Measurements from ENCODE around the gene VEZF1.

The VEZF1 gene, protein sequence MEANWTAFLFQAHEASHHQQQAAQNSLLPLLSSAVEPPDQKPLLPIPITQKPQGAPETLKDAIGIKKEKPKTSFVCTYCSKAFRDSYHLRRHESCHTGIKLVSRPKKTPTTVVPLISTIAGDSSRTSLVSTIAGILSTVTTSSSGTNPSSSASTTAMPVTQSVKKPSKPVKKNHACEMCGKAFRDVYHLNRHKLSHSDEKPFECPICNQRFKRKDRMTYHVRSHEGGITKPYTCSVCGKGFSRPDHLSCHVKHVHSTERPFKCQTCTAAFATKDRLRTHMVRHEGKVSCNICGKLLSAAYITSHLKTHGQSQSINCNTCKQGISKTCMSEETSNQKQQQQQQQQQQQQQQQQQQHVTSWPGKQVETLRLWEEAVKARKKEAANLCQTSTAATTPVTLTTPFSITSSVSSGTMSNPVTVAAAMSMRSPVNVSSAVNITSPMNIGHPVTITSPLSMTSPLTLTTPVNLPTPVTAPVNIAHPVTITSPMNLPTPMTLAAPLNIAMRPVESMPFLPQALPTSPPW

DNA sequence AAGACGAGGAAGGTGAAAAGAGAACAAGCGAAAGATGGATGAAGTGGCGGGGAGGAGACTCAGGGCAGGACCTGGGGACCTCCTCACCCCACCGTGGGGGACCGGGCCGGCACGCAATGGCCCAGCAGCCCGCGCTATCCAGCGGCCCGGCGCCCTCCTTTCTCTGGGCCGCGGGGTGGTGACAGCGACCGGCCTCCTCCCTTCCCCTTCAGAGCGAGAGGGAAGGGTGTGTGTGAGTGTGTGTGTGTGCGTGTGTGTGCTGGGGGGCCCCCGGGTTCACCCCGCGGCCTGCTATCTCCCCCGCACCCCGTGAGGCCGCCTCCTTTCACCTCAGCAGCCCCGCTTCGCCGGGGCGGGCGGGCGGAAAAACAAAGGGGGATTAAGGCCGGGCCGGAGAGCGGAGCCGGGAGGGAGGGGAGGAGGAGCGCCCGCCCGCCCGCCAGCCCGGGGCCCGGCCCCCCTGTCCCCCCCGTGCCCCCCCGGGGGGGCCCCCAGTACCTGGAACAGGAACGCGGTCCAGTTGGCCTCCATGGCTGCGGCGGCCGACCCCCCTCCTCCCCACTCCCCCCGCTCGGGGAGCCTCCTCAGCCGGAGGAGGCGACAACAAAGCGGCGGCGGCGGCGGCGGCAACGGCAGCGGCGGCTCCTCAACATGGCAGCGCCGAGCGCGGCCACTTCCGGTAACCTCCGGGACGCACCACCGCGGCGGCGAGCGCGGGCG is at the start of gene VEZF1:
TSS of gene VEZF1 (minus strand) at position 674 of the 720 bp plus-strand sequence. CDS start at position 531, 143 bp downstream.
- DNase-seq (ENCODE audit: low read depth in 2 of 2), result no peak

DNA sequence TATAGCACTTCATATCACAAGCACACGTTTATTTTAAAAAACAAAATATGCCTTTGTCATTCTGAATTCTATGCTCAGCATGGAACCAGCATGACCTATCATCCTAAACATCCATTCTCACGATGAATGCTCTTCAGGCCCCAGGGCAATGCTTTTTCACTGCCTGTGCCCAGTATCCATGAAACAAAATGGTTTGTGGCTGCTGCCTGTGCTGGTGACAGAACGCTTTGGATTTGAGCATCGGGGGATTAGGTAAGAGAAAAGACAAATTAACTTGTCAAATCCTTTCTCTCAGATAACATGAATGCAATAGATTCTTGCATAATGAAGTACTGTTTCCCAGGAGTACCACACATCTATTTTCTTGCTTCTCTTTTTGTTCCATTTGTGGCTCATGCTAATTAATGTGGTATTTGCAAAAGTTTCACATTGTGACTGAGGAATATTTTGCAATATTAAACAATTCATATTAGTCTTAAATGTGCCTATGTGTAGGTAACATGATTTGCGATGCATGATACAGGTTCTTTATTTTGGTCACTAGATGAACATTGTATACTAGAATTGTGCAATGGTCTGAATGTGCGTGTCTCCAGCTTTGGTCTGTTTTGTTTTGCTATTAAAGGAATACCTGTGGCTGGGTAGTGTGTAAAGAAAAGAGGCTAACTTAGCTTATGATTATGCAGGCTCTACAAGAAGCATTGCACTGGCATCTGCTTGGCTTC is 44.8 kb upstream of the VEZF1 start:
- no peak for DNase-seq (ENCODE audit: low read depth in 2 of 2)

DNA sequence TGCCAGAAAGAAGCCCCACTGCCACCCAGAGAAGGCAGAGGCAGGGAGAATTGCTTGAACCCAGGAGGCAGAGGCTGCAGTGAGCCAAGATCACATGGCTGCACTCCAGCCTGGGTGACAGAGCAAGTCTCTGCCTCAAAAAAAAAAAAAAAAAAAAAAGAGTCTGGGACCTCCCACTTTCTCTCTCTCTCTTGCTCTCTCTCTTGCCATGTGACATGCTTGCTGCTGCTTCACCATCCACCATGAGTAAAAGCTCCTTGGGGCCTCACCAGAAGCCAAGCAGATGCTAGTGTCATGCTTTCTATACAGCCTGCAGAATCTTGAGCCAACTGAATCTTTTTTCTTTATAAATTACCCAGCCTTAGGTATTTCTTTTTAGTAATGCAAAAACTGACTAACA is 40.5 kb upstream of the VEZF1 start:
- no peak for DNase-seq (ENCODE audit: low read depth in 2 of 2)

DNA sequence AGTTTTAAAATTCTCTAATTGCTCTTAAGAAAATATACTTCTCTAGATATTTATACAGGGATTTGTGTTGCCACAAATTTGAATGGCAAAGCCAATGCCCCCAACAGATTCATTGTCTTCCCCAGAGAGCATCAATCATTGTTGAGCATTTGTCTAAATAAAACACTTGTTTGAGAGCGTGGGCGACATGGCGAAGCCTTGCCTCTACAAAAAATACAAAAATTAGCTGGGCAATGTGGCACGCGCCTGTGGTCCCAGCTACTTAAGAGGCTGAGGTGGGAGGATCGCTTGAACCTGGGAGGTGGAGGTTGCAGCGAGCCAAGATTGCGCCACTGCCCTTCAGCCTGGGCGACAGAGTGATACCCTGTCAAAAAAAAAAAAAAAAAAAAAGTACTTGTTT is 32.3 kb upstream of the VEZF1 start:
- no peak for DNase-seq (ENCODE audit: low read depth in 2 of 2)

DNA sequence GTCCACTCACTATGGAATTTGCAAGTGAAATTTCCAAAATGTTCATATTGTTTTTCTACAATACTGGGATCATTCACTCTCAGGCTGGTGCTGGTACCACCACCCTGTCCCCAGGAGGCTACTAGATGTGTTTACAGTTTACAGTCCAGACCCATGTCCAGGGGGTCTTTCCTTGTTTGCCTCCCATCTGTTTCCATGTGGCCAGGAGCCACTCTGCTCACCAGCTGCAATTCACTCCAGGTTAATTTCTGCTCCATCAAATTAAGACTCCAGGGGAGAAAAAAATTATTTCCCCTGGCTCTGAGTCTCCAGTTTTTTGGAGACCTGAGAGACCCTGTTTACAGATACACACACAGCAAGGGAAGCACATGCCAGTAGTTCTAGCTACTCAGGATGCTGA is 31.5 kb upstream of the VEZF1 start:
- DNase-seq (ENCODE audit: low read depth in 2 of 2), result no peak

DNA sequence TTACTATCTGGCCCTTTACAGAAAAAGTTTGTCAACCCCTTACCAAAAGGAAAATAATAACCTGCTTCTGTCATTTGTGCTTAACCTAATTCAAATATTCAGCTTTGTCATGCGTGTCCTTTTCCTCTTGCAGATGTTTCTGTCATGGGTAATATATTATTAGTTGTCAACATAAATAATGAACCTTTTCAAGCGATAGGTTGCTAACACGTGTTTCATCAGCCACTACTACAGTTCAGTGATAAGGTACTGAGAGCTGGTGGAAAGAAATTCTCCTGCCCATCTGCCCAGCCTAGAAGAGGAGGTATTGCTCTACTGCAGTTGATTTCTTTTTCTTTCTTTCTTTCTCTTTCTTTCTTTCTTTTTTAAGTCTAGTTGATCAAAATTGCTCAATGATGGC is 31.0 kb upstream of the VEZF1 start:
- DNase-seq (ENCODE audit: low read depth in 2 of 2), result no peak

DNA sequence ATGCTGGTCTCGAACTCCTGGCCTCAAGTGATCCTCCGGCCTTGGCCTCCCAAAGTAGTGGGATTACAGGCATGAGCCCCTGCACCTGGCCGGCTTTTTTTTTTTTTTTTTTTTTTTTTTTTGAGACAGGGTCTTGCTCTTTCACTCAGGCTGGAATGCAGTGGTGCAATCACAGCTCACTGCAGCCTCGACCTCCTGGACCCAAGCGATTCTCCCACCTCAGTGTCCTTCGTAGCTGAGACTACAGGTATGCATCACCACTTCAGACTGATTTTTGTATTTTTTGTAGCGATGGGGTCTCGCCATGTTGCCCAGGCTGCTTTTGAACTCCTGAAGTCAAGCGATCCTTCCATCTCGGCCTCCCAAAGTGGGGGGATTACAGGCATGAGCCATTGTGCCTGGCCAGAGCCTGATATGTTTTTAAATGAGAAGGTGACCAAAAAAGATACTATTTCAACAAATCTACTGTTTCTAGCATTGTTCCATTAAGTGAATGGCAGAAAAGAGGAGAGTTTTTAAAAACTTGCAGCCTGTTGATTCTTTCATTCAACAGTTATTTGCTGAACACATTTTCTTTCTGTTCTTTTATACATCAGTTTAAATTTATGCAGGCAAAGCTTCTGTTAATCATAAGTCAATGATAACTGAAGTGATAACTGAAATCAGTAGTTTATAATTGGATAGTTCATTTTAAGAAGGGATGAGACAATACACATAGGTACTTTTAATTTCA is 22.2 kb upstream of the VEZF1 start:
- DNase-seq (ENCODE audit: low read depth in 2 of 2), result no peak

DNA sequence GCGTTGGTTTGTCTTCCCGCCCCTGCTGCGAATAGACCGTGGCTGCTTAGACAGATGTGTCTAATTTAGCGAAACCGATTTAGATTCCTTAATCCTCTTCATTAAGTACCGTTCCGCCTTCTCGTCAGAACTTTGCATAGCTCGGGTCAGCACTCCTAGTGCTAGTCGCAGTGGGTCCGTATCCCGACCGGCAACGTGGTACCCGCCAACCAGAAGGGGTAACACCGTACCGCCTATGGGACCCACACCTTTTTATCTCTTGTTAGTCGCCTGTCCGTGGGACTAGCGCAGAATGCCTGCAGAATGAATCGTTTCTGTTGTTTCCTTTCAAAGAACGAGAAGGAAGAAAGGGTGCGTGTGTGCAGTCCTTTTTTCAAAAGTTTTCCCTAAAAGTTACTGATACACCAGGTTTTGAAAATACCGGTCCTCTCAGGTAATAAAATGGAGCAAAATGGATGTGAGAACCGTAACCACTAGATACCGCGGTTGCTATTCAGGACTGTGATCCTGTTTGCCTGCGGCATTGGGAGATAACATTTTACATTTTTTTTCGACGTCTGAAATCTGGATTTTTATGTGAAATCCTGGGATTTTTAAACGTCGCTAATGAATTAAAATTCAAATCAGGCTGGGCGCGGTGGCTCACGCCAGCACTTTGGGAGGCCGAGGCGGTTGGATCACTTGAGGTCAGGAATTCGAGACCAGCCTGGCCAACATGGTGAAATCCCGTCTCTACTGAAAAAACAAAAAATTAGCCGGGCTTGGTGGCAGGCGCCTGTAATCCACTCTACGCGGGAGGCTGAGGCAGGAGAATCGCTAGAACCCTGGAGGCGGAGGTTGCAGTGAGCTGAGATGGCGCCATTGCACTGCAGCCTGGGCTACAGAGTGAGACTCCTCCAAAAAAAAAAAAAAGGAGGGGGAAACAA is 20.0 kb upstream of the VEZF1 start:
- no peak for DNase-seq (ENCODE audit: low read depth in 2 of 2)

DNA sequence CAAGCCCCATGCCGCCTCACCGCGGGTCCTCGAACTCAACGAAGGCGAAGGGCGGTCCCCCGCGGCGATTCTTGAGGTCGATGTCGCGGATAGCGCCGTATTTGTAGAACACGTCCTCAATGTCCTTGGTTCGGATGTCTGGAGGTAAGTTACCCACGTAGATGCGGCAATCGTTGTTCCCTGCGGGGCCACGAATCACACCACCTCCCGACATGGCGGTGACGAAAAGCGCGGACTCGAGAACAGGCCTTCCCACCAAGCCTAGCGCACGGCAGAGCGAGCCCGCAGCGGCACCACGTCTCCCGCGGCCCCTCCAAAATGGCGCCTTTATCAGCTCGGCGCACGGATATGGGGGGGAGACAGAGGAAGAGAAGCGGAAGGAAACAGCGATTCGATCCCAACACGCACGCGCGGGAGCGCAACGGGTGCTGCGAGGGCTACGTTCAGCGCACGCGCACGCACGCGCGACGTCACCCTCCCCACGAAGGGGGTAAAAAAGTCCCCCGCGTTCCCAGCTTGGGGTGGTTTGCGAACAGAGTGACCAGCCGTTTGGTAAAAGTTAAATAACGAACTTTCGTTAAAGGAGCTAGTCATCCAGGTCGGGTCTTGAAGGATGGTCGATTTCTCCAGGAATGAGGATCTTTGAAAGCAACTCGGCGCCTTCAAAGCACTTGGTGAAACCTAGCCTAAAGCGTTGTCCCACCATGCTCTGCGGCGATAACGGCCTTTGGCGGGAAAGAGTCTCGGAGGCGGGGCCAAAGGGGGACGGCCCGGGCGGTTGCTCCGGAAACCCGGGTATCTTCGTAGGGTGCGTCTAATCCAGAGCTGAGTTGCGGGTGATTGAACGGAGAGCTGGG is 19.1 kb upstream of the VEZF1 start, which contains the start of gene SRSF1:
TSS of gene SRSF1 (minus strand) at position 323 of the 857 bp plus-strand sequence. CDS start at position 214, 109 bp downstream.
- peak; percentile 94 to 95 for DNase-seq (ENCODE audit: low read depth in 2 of 2)

DNA sequence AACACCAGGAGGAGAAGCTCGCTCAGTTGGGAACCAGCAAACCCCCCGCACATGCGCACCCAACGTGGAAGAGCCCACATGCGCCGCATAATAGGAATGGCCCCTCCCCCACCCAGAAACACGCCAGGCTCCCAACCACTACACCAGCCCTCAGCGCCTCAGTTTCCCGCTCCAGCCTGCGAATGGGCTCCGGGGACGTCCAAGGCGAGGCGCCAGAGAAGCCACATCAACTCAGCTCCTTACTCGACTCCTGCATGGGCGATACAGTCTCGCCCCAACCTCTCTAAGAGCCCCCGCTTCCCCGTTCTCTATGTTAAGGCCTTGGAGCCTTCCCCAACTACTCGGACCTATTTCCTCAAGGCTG is 18.5 kb upstream of the VEZF1 start:
- no peak for DNase-seq (ENCODE audit: low read depth in 2 of 2)

DNA sequence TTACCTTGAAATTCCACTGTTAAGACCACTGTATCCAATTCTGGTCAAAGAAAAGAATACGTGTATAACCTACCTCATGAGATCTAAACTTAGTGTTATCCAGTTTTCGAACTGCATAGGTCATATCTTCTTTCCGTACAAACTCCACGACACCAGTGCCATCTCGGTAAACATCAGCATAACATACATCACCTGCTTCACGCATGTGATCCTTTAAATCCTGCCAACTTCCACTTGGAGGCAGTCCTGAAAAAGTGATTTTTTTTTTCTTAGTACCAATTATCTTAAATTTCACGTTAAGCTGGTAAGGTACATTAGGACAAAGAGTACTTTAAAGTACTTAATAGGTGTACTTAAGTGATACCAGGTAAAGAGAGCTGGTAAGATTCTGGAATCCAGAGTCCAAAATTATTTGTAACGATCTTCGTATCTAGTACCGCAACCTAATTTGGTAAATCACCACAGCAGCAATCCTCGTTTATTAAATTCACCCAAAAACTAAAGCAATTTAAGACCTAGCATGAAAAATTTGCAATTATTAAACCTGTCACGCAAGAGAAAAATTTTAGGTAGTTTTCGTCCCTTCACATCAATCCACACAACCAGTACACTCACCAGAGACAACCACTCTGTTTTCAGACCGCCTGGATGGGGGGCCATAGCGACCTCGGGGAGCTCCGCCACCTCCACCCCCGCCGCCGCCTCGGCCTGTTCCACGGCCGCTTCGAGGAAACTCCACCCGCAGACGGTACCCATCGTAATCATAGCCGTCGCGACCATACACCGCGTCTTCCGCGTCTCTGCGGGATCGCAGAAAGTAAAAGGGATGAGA is 17.9 kb upstream of the VEZF1 start:
- DNase-seq (ENCODE audit: low read depth in 2 of 2), result no peak

DNA sequence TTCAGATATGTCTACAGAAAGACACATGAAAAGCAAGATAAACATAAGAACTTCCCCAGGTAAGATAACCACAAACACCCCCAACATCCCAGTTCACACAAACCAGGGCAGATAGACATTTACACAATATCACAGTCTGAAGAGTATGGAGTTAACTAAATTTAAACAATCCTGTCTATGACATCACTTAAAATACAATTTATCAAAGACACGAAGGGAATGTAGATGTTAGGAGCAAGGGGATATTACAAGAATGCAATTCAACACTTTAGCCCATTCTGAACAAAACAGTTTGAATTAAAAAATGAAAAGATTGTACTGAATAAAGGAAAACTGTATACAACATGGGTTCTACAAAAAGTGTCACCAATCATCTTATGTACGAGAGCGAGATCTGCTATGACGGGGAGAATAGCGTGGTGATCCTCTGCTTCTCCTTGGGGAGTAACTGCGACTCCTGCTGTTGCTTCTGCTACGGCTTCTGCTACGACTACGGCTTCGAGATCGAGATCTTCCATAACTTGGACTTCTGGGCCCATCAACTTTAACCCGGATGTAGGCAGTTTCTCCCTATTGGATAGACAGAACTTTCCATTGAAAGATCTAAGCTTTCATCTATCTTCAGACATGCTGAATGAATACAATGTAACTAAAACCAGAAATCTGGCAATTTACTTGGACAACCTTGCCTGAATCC is 17.1 kb upstream of the VEZF1 start:
- no peak for DNase-seq (ENCODE audit: low read depth in 2 of 2)

DNA sequence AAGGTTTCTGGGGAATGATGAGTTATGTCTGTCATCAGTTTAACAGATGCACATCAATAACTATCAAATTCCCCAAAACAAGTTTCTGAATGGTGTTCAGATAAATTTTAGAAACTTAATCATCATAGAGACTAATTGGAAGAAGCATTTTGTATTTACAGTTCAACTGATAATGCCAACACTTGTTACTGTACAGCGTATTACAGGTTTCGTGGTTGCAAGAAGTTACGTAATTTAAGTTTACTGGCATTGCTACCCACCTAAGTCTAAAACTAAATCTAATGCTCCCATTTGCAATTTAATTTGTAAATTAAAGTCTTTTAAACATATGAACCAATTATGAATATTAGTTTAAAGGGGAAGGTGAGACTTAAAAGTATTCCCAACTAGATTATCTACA is 16.0 kb upstream of the VEZF1 start:
- DNase-seq (ENCODE audit: low read depth in 2 of 2), result no peak

DNA sequence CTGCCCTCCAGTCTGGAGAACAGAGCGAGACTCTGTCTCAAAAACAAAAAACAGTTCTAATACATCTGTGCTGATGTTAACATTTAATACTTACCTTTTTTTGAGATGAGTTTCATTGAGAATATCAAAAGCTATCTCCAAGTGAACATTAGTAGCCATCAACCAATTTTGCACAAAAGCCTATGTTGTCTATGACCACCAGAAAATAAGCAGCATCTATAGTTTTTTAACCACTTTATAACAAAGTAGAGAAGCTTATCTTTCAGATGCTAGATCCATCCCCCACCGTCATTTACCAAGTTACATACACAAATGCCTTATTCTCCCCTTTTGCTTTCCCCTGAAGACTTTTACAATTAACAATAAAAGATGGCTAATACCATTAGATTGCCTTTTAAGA is 14.9 kb upstream of the VEZF1 start:
- no peak for DNase-seq (ENCODE audit: low read depth in 2 of 2)

DNA sequence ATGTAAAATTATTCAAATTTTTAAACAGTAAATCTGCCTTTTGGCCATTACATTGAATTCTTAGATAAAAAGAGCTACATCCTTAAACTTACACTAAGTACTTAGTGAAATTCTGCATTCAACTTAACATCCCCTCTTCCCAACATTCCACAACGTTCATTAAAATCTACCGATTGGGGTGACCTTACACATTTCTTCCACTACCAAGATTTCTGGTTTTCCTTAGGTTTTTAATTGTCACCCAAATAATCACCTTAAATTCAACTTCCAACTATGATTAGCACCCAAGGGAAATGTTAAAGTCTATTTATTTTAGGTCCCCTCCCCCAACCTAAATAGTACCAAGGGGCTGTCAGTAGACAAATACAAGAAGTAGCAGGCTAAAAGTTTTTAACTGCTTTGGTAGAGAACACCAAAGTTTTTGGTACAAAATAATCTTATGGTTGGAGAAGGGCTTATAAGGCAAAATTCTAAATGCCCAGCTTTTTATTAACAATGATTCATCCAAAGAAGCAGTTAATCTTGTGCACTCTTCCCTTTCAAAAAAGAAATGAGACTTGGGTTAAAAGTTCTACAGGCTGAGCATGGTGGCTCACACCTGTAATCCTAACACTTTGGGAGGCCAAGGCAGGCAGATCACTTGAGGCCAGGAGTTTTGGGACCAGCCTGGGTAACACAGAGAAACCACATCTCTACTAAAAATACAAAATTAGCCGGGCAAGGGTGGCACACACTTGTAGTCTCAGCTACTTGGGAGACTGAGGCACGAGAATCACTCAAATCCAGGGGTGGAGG is 14.3 kb upstream of the VEZF1 start:
- no peak for DNase-seq (ENCODE audit: low read depth in 2 of 2)

DNA sequence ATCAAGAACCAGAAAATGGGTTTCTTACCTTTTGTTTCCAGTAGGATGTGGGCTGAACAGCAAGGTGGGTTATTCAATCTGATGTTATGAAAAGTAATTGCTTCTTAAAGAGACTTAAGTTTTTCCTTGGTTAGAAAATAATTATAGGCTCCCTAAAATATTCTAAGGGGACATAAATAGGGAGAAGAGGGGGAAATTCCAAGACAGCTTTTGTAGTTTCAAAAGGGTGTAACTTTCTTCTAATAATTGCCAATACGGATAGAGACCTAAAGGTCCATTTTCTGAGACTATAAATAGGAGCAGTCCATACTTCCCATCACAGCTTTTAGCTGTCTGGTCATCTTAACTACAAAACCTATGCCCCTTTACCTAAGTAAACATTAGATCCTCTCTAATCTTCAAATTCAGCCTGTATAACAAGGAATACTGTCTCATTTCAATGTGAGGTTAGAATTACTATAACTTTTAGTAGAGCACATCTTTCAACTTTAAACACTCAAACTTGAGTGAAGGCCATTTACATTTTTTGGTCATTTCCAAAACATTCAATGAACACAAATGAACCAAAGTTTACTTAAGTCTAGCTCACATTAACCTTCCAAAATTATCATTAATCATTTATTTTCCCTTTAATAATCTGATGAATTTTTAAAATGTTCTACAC is 13.5 kb upstream of the VEZF1 start:
- no peak for DNase-seq (ENCODE audit: low read depth in 2 of 2)

All from fibroblast of skin of left biceps (primary cell).